ENCODE data around the gene CAMK2A. TPM values are rescaled to one million over a fixed set of nuclear protein-coding genes. Genes with fewer than 3 reads are reported as not detected.

Gene CAMK2A
- total and polyA plus RNA-seq, 4 donors, result under 0.01 TPM; not detected in 3

GRCh38 chr5:150333400-150333799 lies 43.8 kb upstream of the CAMK2A start:
- Histone ChIP-seq H3K4me3 (ENCODE audit: low read depth in 1 of 3, low read length in 3 of 3) (no peak overlapping the region), H3K27me3 (ENCODE audit: control insufficient read depth in 4 of 4, insufficient read depth in 4 of 4, low read length in 3 of 4) (no peaks in the 10 kb centered on the region), H3K36me3 (ENCODE audit: control insufficient read depth in 4 of 4, insufficient read depth in 3 of 4, low read depth in 1 of 4, low read length in 3 of 4) (no peaks in the 10 kb centered on the region), H3K9ac (ENCODE audit: low read depth in 1 of 2, low read length in 2 of 2) (no peak overlapping the region), H3K4me1 (ENCODE audit: control insufficient read depth in 4 of 4, insufficient read depth in 4 of 4, low read length in 3 of 4) (no peaks in the 10 kb centered on the region), H3K9me3 (ENCODE audit: control insufficient read depth in 4 of 4, low read length in 3 of 4) (no peaks in the 10 kb centered on the region), H3K27ac (ENCODE audit: low read depth in 1 of 2, low read length in 2 of 2) (no peak overlapping the region)
- WGBS, result 81% methylated on average over 5 of the region's 5 CpGs
- no peak for DNase-seq (ENCODE audit: low spot score)
- no peak for TF ChIP-seq MAX (IDR thresholded peaks at IDR 0.05)
- TF ChIP-seq TAF1 (conservative IDR thresholded peaks at IDR 0.05), result no peak
- no peak for TF ChIP-seq YY1 (IDR thresholded peaks at IDR 0.05)
- no peak for TF ChIP-seq GABPA (IDR thresholded peaks at IDR 0.05 in 1 of 2, conservative IDR thresholded peaks at IDR 0.05 in 1 of 2)
- TF ChIP-seq FOXA2 (IDR thresholded peaks at IDR 0.05), result no peak
- TF ChIP-seq FOXA1 (IDR thresholded peaks at IDR 0.05), result no peak
- no peak for TF ChIP-seq HNF4G (IDR thresholded peaks at IDR 0.05)
- TF ChIP-seq JUND (IDR thresholded peaks at IDR 0.05), result no peak
- no peak for TF ChIP-seq RXRA (IDR thresholded peaks at IDR 0.05)
- TF ChIP-seq CTCF (IDR thresholded peaks at IDR 0.05; ENCODE audit: low read depth, low read length, missing input control), result no peak
- TF ChIP-seq NR2F2 (IDR thresholded peaks at IDR 0.05), result no peak
- TF ChIP-seq REST (IDR thresholded peaks at IDR 0.05), result no peak

GRCh38 chr5:150329881-150330876 lies 40.6 kb upstream of the CAMK2A start:
- WGBS, result 92% methylated on average over 17 of the region's 17 CpGs

More at GRCh38 chr5:150329881-150330876, 40.6 kb upstream of the CAMK2A start:
- Histone ChIP-seq H3K4me1 (ENCODE audit: control insufficient read depth in 4 of 4, insufficient read depth in 4 of 4, low read length in 3 of 4) (no peaks in the 10 kb centered on the region), H3K27ac (ENCODE audit: low read depth in 1 of 2, low read length in 2 of 2) (no peak overlapping the region), H3K36me3 (ENCODE audit: control insufficient read depth in 4 of 4, insufficient read depth in 3 of 4, low read depth in 1 of 4, low read length in 3 of 4) (no peaks in the 10 kb centered on the region), H3K27me3 (ENCODE audit: control insufficient read depth in 4 of 4, insufficient read depth in 4 of 4, low read length in 3 of 4) (no peaks in the 10 kb centered on the region), H3K9ac (ENCODE audit: low read depth in 1 of 2, low read length in 2 of 2) (no peak overlapping the region), H3K4me3 (ENCODE audit: low read depth in 1 of 3, low read length in 3 of 3) (no peak overlapping the region), H3K9me3 (ENCODE audit: control insufficient read depth in 4 of 4, low read length in 3 of 4) (no peaks in the 10 kb centered on the region)
- no peak for DNase-seq (ENCODE audit: low spot score)
- TF ChIP-seq GABPA (IDR thresholded peaks at IDR 0.05 in 1 of 2, conservative IDR thresholded peaks at IDR 0.05 in 1 of 2) (no peak), TAF1 (conservative IDR thresholded peaks at IDR 0.05) (no peak), HNF4A (conservative IDR thresholded peaks at IDR 0.05) (no peak), FOXA2 (IDR thresholded peaks at IDR 0.05) (no peak), FOXA1 (IDR thresholded peaks at IDR 0.05) (no peak)
